Measurements from ENCODE around the gene SAMD10.
A peak's percentile ranks its signal among the peaks of the same experiment; 100 is the strongest.
"Not testable (repeated sequence)": the region's sequence is repeated elsewhere in the genome, so short reads cannot be mapped to it uniquely, and the experiment has no call there.

Gene SAMD10

GRCh38 chr20:63942969-63943807, 36.3 kb downstream of the SAMD10 start:
- no peak overlapping the region for H3K4me3 ChIP-seq (ENCODE audit: low read depth, low read length)

GRCh38 chr20:63942250-63942951, 37.0 kb downstream of the SAMD10 start:
- no peak overlapping the region for H3K4me3 ChIP-seq (ENCODE audit: low read depth, low read length)

GRCh38 chr20:63941282-63942081, 38.0 kb downstream of the SAMD10 start:
- peak overlapping the region; percentile 51 for H3K4me3 ChIP-seq (ENCODE audit: low read depth, low read length)

- peak overlapping the region; percentile 51 for H3K4me3 ChIP-seq (ENCODE audit: low read depth, low read length)
Observed at GRCh38 chr20:63940472-63941266, 38.8 kb downstream of the SAMD10 start.

GRCh38 chr20:63940071-63940471, 39.4 kb downstream of the SAMD10 start:
- peak overlapping the region; percentile 51 for H3K4me3 ChIP-seq (ENCODE audit: low read depth, low read length)

- H3K4me3 ChIP-seq (ENCODE audit: low read depth, low read length) = peak overlapping the region; percentile 25
Observed at GRCh38 chr20:63939061-63939935, 40.1 kb downstream of the SAMD10 start.

GRCh38 chr20:63937596-63937995, 41.8 kb downstream of the SAMD10 start:
- H3K4me3 ChIP-seq (ENCODE audit: low read depth, low read length) = no peak overlapping the region

GRCh38 chr20:63935447-63935846, 44.0 kb downstream of the SAMD10 start:
- H3K4me3 ChIP-seq (ENCODE audit: low read depth, low read length) = no peak overlapping the region

GRCh38 chr20:63934271-63935068, 45.0 kb downstream of the SAMD10 start:
- H3K4me3 ChIP-seq (ENCODE audit: low read depth, low read length) = no peak overlapping the region

- H3K4me3 ChIP-seq (ENCODE audit: low read depth, low read length) = no peak overlapping the region
Observed at GRCh38 chr20:63933646-63934045, 45.8 kb downstream of the SAMD10 start.

GRCh38 chr20:63932606-63933160, 46.8 kb downstream of the SAMD10 start:
- no peak overlapping the region for H3K4me3 ChIP-seq (ENCODE audit: low read depth, low read length)

GRCh38 chr20:63931735-63932134, 47.7 kb downstream of the SAMD10 start:
- H3K4me3 ChIP-seq (ENCODE audit: low read depth, low read length) = no peak overlapping the region

GRCh38 chr20:63930971-63931553, 48.4 kb downstream of the SAMD10 start:
- H3K4me3 ChIP-seq (ENCODE audit: low read depth, low read length) = no peak overlapping the region

- H3K4me3 ChIP-seq (ENCODE audit: low read depth, low read length) = not testable (repeated sequence)
Observed at GRCh38 chr20:63929473-63929883, 50.0 kb downstream of the SAMD10 start.

- H3K4me3 ChIP-seq (ENCODE audit: low read depth, low read length) = no peak overlapping the region
Observed at GRCh38 chr20:63929071-63929470, 50.4 kb downstream of the SAMD10 start.

GRCh38 chr20:63926298-63926697, 53.1 kb downstream of the SAMD10 start:
- no peak overlapping the region for H3K4me3 ChIP-seq (ENCODE audit: low read depth, low read length)

- no peak overlapping the region for H3K4me3 ChIP-seq (ENCODE audit: low read depth, low read length)
Observed at GRCh38 chr20:63924241-63924640, 55.2 kb downstream of the SAMD10 start.

Measured in iPS-11a (cell line).